ENCODE measurements around the gene BLOC1S4.
"Not testable (repeated sequence)": the region's sequence is repeated elsewhere in the genome, so short reads cannot be mapped to it uniquely, and the experiment has no call there.

Gene BLOC1S4

DNA sequence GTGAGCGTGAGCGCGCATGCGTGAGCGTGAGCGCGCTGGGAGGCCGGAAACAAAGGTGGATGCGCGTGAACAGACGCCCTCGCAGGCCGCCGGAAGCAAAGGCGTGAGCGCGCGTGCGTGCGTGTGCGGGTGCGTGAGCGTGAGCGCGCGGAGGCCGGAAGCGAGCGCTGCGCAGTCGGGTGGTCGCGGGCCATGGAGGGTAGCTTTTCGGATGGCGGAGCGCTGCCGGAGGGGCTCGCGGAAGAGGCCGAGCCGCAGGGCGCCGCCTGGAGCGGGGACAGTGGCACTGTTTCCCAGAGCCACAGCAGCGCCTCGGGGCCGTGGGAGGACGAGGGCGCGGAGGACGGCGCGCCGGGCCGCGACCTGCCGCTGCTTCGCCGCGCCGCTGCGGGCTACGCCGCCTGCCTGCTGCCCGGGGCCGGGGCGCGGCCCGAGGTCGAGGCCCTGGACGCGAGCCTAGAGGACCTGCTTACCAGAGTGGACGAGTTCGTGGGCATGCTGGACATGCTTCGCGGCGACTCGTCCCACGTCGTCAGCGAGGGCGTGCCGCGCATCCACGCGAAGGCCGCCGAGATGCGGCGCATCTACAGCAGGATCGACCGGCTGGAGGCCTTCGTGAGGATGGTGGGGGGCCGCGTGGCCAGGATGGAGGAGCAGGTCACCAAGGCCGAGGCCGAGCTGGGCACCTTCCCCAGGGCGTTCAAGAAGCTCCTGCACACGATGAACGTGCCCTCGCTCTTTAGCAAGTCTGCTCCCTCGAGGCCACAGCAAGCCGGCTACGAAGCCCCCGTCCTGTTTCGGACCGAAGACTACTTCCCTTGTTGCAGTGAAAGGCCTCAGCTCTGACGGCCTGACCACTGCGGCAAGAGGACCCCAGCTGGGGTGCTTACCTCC is at the start of gene BLOC1S4:
TSS of gene BLOC1S4 (plus strand) at position 157 of the 894 bp plus-strand sequence. CDS start at position 193, 36 bp downstream.
- DNase-seq = peak; percentile 42

DNA sequence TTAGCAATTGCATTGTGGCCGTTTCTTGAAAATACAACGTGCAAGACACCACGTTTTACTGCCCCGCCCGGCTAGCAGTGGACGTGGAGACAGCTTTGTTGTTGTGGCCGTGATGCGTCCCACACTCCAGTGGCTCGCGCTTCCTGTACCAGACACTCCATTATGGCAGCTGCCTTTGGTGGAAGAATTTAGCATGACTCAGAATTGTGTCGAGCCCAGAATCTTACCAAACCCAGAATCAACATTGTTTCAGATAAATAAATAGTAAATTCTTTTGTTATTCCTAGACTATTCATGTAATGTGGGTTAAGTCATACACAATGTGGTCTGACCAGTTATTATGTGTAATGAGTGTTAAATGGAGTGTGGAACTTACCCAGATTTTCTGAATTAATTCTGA is 47.6 kb upstream of the BLOC1S4 start:
- no peak for DNase-seq

GRCh38 chr4:6671648-6672047 is 44.3 kb upstream of the BLOC1S4 start:
- DNase-seq = no peak

- DNase-seq = no peak
Measured at GRCh38 chr4:6672131-6672530, 43.8 kb upstream of the BLOC1S4 start.

- not testable (repeated sequence) for DNase-seq
Measured at GRCh38 chr4:6672541-6673190, 43.3 kb upstream of the BLOC1S4 start.

GRCh38 chr4:6673191-6673659 is 42.7 kb upstream of the BLOC1S4 start:
- DNase-seq = not testable (repeated sequence)

- DNase-seq = peak; percentile 82
Measured at GRCh38 chr4:6673660-6674499, 42.1 kb upstream of the BLOC1S4 start.

DNA sequence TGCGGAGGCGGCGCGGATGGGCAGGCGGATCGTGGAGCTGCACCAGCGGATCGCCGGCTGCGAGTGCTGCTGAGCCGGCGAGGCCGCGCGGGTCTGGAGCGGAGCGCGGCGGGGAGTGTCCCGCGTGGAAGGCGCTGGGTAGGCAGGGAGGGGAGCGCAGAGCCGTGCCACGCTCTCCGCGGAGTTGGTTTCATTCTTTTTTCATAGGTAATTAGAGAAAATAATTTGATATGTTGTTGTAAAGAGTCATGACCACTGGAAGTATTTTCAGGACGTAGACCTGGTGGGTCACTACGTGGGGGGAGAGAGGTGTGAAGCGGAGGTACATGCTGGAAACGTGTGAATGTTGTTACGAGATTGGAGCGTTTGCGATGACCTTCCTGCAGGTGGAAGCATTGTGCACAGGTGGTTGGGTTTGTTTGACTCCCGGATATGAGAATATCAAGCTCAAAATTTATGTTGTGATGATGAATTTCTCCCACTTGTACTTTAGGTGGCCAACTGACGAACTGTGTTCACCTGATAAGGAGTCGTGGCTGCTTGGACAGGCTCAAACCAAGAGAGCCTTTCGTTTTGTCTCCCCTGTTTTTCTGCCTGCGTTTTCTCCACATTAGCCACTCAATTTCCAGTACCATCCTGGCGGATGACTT is 41.3 kb upstream of the BLOC1S4 start:
- no peak for DNase-seq

GRCh38 chr4:6676722-6677558 is 39.0 kb upstream of the BLOC1S4 start:
- DNase-seq = no peak

DNA sequence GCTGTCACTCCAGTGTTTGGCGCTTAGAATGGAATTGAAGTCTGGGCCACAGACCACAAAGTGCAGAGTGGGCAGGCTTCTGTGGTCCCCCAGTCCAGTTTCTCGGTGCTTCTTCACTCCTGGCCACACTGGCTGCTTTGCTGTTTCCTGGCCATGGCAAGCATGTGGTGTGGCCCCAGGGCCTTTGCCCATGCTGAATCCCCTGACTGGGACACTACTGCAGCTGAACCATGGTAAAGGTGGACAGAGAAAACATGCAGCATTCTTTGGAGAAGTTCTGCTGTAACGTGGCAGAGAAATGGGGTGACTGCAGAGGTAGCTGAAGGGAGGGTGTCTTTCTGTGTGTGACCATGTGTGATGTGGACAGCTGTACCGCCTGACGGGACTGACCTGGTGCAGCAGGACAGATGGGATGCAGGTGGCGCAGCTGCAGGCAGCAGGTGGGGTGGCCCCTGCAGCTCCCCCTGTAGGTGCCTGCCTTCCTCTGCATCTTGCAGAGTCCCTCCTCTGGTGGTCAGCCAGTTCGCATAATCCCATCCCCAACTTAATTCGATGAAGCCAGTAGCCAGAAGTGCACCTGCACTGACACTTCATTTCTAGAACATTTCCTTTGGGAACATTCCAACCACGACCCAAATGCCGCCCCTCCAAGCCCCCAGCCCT is 35.5 kb upstream of the BLOC1S4 start:
- DNase-seq = no peak

DNA sequence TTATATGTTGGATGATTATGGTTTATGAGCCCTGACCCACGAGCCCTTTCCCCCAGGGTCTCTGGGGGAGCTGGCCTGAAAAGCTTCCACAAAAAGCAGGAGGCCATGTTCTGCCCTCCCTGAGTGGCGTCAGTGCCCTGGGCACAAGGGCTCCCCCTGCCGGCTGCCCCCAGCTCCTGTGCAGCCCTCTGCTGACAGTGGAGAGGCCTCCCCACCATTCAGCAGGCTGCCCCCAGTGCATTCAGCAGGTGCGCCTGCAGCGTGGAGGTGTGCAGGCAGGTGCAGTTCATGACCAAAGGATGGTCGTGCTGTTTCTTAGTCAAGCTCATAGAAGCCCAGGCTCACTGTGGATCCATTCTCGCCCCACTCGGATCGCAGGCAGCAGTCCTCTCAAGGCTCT is 34.8 kb upstream of the BLOC1S4 start:
- DNase-seq = no peak

GRCh38 chr4:6682862-6683590 is 32.9 kb upstream of the BLOC1S4 start:
- no peak for DNase-seq

- no peak for DNase-seq
Measured at GRCh38 chr4:6684656-6685055, 31.3 kb upstream of the BLOC1S4 start.

GRCh38 chr4:6686104-6686787 is 29.7 kb upstream of the BLOC1S4 start:
- no peak for DNase-seq

GRCh38 chr4:6687947-6688878 is 27.8 kb upstream of the BLOC1S4 start:
- DNase-seq = no peak

DNA sequence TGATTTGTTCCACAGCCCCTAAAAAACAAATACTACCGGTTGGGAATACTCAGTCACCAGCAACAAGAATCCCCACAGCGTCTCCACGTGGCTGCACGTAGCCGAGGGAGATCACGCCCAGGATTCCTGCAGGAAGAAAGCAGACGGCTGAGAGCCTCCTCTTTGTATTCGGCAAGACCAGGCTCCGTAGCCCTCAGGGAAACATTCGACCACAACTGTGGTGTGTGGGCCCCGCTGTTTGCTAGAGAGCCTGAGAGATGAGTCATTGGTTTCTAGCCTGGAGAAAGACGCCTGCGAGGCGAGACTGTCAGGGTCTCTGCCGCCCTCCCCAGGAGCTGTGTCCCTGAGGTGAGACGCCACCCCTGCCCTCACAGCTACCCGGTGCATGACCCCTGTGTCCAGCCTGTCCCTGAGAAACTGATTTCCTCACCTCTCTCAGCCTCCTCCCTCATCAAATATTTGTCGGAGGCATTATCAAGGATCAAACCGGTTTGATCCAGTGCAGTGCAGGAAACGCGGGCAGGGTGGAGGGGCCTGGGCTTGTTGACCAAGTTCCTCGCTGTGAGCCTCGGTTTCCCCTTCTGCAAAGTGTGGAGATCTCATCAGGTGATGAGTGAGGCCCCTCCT is 27.0 kb upstream of the BLOC1S4 start:
- peak; percentile 38 for DNase-seq

GRCh38 chr4:6689506-6689960 is 26.4 kb upstream of the BLOC1S4 start:
- DNase-seq = no peak

- DNase-seq = no peak
Measured at GRCh38 chr4:6692379-6692778, 23.6 kb upstream of the BLOC1S4 start.

All from DMS153 (cell line).